ENCODE results near the gene HOXB2.

- no peak for TF ChIP-seq CTCF (IDR thresholded peaks at IDR 0.05; ENCODE audit: poor library complexity, severe bottlenecking)
- no peak for TF ChIP-seq EP300 (conservative IDR thresholded peaks at IDR 0.05; ENCODE audit: poor library complexity, severe bottlenecking)
- TF ChIP-seq REST (IDR thresholded peaks at IDR 0.05; ENCODE audit: borderline replicate concordance) = no peak
- TF ChIP-seq EZH2 (IDR thresholded peaks at IDR 0.05; ENCODE audit: borderline replicate concordance, insufficient read depth, low read length, poor library complexity, severe bottlenecking) = no peak
- no peak for TF ChIP-seq TAF1 (IDR thresholded peaks at IDR 0.05; ENCODE audit: low read depth)
- no peak for TF ChIP-seq POLR2AphosphoS5 (IDR thresholded peaks at IDR 0.05)
- TF ChIP-seq MXI1 (conservative IDR thresholded peaks at IDR 0.05; ENCODE audit: poor library complexity, severe bottlenecking) = no peak
- no peak for TF ChIP-seq SMC3 (conservative IDR thresholded peaks at IDR 0.05; ENCODE audit: poor library complexity)
- no peak for TF ChIP-seq RAD21 (conservative IDR thresholded peaks at IDR 0.05)
These were observed 47.8 kb downstream of the HOXB2 start for GRCh38 chr17:48497103-48497502.
